SKM-1 treated with dmso at 0.1 percent for 144 hours (cell line): ENCODE results near the gene PRG2.

ENCODE experiments used
- DNase-seq: peaks from one replicate; lab custom pipeline; 2025; ENCODE audit not compliant: unreplicated experiment; lab: John Stamatoyannopoulos, UW

The PRG2 gene

DNA sequence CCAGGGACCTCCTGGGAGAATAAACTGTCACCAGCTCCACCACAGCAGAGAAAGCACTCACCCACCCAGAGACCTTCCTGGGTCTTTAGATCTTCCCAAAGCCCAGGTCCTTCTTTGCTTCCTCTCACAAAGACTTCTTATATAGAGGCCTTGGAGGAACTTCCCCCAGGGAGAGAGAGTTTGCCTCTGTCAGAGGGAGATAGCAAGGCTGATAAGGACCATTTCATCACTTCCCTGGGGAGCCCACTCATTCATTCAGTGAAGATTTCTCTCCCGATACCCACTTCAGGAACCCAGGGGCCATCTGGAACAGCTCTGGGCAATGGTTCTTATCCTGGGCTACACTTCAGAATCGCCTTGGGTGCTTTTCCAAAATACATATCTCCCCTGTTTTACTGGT is at the start of gene PRG2:
Gene PRG2, minus strand, starts transcription at position 116 of the 400 bp plus-strand sequence. CDS start 706 bp downstream, outside the sequence.
- no peak for DNase-seq

GRCh38 chr11:57439786-57440185 is 49.3 kb upstream of the PRG2 start:
- DNase-seq, result no peak

DNA sequence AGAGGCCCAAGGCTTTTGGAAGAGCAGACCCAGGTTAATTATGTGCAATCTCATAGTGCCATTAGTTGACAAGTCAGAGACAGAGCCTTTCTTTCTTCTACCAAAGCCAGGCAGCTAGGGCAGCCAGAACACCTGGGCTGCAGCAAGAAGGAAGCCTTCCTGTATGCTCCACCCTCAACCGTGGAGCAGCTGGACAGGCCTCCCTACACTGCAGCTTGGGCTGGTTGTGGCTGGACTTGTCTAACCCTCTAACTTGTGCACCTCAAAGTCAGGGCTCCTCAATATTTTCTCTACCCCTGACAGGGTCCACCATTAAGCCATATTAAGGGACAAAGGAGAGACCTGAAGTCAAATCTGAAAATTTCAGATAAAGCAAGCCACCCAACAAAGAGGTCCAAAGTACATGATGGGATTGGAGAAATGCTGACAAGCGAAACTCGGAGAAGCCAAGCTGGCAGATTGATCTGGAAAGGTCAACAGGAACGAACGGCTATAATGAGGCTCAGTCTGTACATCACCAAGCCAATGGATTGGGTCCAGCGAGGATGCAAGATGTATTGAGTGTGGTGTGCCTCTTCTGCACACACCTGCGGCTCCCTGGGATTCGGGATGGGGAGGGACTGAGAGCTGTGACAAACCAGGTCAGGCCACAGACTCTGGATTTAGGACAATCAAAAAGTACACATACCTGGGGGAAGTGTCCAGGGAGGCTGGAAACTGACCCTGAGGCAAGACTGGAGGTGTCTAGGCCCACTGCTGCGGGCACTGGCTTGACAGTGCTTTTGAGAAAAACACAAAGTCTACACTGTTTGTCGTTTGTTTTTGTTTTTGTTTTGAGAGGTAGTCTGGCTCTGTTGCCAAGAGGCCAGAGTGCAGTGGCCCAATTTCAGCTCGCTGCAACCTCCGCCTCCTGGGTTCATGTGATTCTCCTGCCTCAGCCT is 48.2 kb upstream of the PRG2 start:
- DNase-seq, result no peak

GRCh38 chr11:57436031-57436430 is 45.6 kb upstream of the PRG2 start:
- no peak for DNase-seq

GRCh38 chr11:57434640-57435546 is 44.4 kb upstream of the PRG2 start:
- DNase-seq, result peak; percentile 87

DNA sequence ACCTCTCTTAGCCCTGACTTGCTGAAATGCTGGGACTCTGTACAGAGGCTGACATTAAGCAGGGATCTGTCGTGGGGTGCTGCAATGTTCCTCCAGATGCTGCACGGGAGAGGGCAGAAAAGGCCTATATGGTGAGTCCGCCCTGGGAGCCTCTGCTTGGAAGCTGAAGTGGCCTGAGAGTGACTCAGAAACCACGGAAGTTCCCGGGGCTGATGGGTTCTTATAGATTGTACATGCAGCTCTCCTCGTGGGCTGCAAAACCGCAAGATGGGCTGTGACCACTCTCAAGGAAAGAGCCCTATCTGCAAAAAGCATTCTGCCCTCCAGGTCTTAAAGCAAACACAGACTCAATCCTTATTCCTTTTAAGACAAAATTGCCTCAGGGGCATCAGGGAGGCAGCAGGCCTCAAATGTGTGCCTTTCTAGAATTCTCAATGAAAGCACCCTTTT is 42.3 kb upstream of the PRG2 start:
- peak; percentile 32 for DNase-seq

- no peak for DNase-seq
These were observed 41.7 kb upstream of the PRG2 start for GRCh38 chr11:57432149-57432561.

DNA sequence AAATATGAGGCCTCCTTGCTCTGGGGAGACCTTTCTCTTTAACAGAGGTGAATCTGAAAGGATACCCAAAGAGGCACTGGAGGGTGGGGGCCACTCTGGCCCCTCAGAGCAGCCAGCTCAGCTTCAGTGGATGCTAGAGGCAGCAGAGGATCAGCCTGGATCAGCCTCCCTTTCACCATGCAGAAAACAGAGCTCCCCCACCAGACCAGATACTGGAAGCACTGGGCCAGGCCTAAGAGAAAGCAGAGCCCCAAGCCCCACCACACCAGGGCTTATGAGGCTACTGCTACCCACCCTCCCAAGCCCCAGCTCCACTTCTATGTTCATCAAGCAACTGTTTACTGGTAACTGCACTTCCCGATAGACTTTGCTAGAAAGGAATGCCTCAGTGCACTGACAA is 40.5 kb upstream of the PRG2 start:
- no peak for DNase-seq

DNA sequence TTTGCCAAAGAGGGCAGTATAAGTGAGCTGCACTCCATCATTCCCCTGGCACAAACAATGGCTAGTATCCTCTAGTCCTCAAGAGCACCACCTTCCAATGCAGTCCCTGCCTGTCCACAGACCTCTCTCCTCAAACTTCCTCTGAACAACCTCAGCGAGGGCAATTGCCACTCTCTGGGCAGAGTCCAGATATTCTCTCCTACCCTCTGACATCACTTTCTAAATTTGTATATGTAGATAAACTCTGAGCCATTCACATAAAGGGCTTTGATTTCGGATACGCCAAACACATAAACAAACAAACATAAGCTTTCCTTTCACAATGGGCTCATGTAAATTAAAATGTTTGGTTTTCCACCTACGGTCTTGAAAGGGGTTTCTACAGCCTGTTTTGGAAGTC is 39.5 kb upstream of the PRG2 start:
- no peak for DNase-seq

DNA sequence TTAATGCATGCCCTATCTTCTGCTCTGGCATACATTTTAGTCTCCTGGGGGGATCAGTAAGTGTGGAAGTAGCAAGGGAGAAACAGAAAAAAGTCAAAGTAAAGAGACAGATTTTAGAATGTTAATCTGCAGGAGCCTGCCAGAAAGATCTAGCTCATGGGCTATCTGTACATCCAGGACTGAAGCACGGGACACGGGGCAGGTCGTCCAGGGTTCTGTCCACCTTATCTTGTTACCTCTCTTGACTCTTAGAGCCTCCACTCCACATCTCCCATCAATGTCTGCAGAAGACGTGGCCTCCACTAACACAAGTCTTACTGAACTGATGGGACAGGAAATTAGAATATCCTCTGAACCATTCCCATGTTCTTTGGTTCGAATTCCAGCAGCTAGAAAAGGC is 38.2 kb upstream of the PRG2 start:
- DNase-seq, result no peak

- no peak for DNase-seq
These were observed 37.3 kb upstream of the PRG2 start for GRCh38 chr11:57427727-57428082.

DNA sequence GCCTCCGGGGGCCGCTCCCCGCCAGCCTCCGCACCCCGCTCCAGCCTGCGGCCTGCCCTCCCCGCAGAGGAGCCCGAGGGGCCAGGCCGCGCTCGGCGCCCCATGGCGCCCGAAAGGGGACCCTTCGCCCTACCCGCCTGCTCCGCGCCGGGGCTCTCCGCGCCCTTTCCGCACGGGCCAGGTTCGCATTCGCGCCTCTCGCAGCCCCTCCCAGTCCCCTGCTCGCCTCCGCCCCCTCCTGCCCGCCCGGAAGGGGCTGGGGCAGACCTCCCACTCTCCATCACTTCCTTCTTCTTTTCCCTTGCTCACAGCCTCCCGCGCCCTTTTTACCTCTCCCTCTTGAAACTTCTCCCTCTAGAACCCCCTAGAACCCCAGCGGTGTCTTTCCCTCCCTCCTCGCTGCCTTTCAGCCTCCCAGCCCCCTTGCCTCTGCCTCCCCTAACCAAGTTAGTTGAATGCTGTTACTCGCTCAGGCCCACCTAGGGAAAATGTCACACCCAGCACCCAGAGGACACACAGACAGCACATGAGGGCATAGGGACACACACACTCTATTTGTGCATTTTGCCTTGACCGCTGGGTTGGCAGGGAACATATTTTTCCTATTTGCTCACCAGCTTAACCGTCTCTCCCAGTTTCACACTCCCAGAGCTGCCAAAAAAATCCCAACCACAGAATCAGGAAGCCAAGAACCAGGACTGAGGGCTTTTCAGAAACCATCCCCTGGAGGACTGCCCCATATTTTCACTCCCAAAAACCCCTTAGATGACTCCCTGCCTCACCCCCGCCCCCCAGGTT is 36.7 kb upstream of the PRG2 start, which contains the start of gene SLC43A3:
Gene SLC43A3, minus strand, starts transcription at position 193 of the 798 bp plus-strand sequence. CDS start 949 bp downstream, outside the sequence.
- peak; percentile 87 for DNase-seq

DNA sequence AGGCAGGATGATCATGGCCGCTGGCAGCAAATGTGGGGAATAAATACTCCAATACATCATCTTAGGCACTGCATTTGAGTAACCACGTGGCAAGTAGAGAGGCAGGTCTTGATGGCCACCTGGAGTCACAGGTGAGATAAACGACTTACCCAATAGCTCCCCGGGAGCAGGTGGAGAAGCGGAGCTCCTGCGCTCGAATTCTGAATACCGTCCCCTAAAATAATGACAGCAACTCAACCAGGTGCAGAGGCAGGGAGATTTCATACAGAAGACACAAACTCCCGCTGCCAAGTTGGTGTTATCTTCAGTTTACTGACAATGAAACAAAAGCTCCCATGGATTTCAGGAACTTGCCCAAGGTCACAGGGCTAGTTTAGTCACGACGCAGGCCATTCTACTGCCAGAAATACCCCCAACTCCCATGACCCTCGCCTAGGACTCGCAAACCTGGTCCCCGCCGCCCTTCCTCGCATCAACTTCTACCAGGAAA is 36.0 kb upstream of the PRG2 start:
- no peak for DNase-seq

DNA sequence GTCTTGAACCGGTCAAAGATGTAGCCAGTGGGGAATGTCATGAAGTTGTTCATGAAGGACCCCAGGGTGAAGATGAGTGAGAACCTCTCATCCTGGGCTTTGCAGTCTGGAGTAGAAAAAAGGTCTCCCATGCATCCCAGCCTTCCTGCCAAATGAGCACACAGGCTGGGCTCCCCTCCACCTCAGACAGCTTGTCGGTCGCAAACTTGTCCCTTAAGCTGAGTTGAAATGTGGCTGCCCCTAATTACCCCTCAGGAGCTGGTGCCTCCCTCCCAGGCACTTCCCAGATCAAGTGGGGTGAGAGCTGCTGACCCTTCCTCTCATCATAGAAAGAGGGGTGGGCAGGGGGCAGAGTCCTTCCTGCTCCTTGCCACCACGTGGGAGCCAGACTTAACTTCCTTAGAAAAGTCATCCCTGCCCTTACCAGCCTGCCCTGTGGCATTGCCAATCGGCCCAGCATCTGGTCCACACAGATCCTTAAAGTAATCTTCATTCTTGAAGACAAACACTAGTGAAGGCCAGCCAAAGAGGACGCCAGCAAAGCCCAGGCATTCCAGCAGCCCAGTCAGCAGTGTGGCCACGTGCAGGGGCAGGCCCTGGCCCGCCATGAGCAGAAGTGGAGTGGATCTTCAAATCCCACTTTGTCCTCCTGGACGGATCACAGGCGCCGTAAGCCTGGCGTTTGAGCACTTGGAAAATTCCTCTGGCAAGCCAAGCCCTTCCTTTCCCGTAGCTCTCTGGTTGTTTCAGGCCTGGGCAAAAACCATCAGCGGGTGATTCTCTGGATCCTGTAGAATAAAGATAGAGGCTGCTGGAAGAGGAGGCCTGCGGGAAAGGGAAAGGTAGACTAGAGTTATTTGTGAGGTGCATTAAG is 35.4 kb upstream of the PRG2 start:
- DNase-seq, result no peak

GRCh38 chr11:57424792-57425564 is 34.5 kb upstream of the PRG2 start:
- peak; percentile 96 for DNase-seq

DNA sequence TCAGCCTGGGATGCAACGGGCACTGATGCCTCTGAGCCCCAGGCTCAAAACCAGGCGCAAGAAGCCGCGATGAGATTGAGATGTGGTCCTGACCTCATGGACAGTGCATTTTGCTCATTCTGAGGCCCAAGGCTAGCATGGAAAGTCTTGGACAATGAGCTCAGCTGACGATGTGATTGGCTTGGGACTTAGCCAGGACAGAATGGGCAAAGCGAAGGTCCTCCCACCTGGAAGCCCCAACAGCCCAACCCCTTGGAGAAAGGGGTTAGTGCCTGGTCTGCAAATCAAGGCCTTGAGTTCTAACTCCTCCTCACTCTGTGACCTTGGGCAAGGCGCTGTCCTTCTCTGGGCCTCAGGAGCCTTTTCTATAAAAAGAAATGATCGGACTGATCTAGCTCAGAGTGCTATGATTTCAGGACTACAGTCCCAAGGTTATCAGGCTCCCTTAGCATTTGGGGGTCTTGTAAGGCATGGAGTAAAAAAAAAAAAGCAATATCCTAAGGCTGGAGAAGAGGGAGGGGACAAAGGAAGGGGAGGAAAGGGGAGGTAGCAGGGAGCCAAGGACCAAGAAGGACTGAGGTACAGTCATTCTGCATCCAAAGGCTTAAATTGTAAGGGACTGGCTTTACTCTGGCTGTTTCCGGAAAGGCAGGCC is 33.8 kb upstream of the PRG2 start:
- DNase-seq, result no peak

DNA sequence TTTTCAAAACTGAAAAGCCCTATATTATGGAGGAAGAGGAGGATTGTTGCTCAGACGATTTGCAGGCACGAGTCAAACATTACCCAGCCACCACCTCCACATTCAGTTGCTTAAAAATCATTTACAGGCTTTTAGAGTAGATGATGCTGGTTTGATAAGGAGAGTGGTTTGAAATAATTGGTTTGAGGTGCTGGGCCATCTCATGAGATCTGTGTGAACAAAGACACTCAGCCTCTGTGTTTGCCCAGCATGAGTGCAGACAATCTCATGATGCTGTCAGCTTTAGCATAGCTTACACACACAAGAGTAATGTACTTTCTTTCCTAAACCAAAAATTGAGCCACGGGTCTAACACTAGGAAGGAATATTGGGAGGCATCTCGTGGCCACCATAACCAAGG is 32.2 kb upstream of the PRG2 start:
- DNase-seq, result no peak

- no peak for DNase-seq
These were observed 31.4 kb upstream of the PRG2 start for GRCh38 chr11:57421805-57422204.
